CD14-positive monocyte (primary cell): ENCODE results near the gene PNMA8B. TPM values are rescaled to one million over a fixed set of nuclear protein-coding genes. Genes with fewer than 3 reads are reported as not detected.

ENCODE experiments used
- DNase-seq, 3 donors: peaks; one replicate each; pipeline ENCODE4 v3.0.0-alpha.2; 2011 to 2022
- H2AFZ ChIP-seq: 2 replicates; pipeline ENCODE4 v1.6.0; 2012; ENCODE audit warnings: mild to moderate bottlenecking, low read depth, low read length, inconsistent platforms; ENCODE audit not compliant: insufficient read depth, poor library complexity, severe bottlenecking
- H3K27ac ChIP-seq, 2 donors: 1 replicate in 1 of 2; 2 replicates in 1 of 2; pipeline ENCODE4 v1.5.1; 2012 to 2013; ENCODE audit warnings: low read length in 2 of 2, control low read depth in 1 of 2, inconsistent platforms in 1 of 2, low read depth in 1 of 2, mild to moderate bottlenecking in 1 of 2
- H3K27me3 ChIP-seq, 2 donors: one replicate each; pipeline versions ENCODE4 v1.6.0 to v1.6.1; 2011 to 2013; ENCODE audit warnings: low read length in 2 of 2; ENCODE audit not compliant: control insufficient read depth in 2 of 2, insufficient read depth in 2 of 2
- H3K36me3 ChIP-seq, 2 donors: replicated peaks in 1 of 2; 1 replicate in 1 of 2; 2 replicates in 1 of 2; pipeline versions ENCODE4 v1.5.1 to v1.6.1; 2012 to 2013; ENCODE audit warnings: low read length in 2 of 2, control low read depth in 1 of 2, inconsistent platforms in 1 of 2, mild to moderate bottlenecking in 1 of 2; ENCODE audit not compliant: insufficient read depth in 2 of 2, control insufficient read depth in 1 of 2
- H3K4me1 ChIP-seq, 2 donors: 1 replicate in 1 of 2; 2 replicates in 1 of 2; pipeline versions ENCODE4 v1.5.1 to v1.6.1; 2012 to 2013; ENCODE audit warnings: low read length in 2 of 2, control low read depth in 1 of 2, inconsistent platforms in 1 of 2, mild to moderate bottlenecking in 1 of 2, moderate library complexity in 1 of 2; ENCODE audit not compliant: insufficient read depth in 2 of 2, control insufficient read depth in 1 of 2
- H3K4me2 ChIP-seq: replicated peaks from 2 replicates; pipeline ENCODE3; 2012; ENCODE audit warnings: low read length, moderate library complexity, mild to moderate bottlenecking; ENCODE audit not compliant: poor library complexity, severe bottlenecking; ENCODE audit errors: extremely low read depth
- H3K4me3 ChIP-seq, 3 experiments: fragments of 200-600 bp in 1 of 3; sonication (generic) in 1 of 3; replicated peaks in 1 of 3; 1 replicate in 2 of 3; 2 replicates in 1 of 3; pipeline ENCODE4 v1.5.1; 2011 to 2013; ENCODE audit warnings: low read length in 3 of 3, mild to moderate bottlenecking in 3 of 3, control low read depth in 2 of 3, low read depth in 2 of 3, inconsistent platforms in 1 of 3, moderate library complexity in 1 of 3
- H3K79me2 ChIP-seq: 2 replicates; pipeline ENCODE4 v1.6.0; 2012; ENCODE audit warnings: mild to moderate bottlenecking, control low read depth, inconsistent platforms, low read length, moderate library complexity; ENCODE audit not compliant: insufficient read depth
- H3K9ac ChIP-seq: 2 replicates; pipeline ENCODE4 v1.6.0; 2017; ENCODE audit warnings: low read length, mild to moderate bottlenecking; ENCODE audit not compliant: insufficient read depth, poor library complexity, severe bottlenecking
- H3K9me3 ChIP-seq, 2 donors: replicated peaks in 1 of 2; 1 replicate in 1 of 2; 2 replicates in 1 of 2; pipeline versions ENCODE4 v1.5.1 to v1.6.1; 2012 to 2013; ENCODE audit warnings: low read length in 2 of 2, control low read depth in 1 of 2; ENCODE audit not compliant: control insufficient read depth in 1 of 2, insufficient read depth in 1 of 2
- H4K20me1 ChIP-seq: 2 replicates; pipeline ENCODE4 v1.6.0; 2012; ENCODE audit warnings: mild to moderate bottlenecking, low read length, control low read depth, moderate library complexity; ENCODE audit not compliant: insufficient read depth
- H3K27ac Mint-ChIP-seq, 7 donors: one replicate each; pipeline ENCODE4 v1.8.0; 2020; ENCODE audit warnings: mild to moderate bottlenecking in 7 of 7, mixed read lengths in 7 of 7, moderate library complexity in 6 of 7, inconsistent platforms in 2 of 7
- H3K27me3 Mint-ChIP-seq, 3 donors: one replicate each; pipeline ENCODE4 v1.8.0; 2021 to 2022; ENCODE audit warnings: low read depth in 3 of 3, mild to moderate bottlenecking in 3 of 3, mixed read lengths in 3 of 3, moderate library complexity in 3 of 3, inconsistent platforms in 1 of 3
- H3K36me3 Mint-ChIP-seq, 2 donors: one replicate each; pipeline ENCODE4 v1.8.0; 2020; ENCODE audit warnings: mixed read lengths in 2 of 2, inconsistent platforms in 1 of 2, mild to moderate bottlenecking in 1 of 2
- H3K4me1 Mint-ChIP-seq: one replicate; pipeline ENCODE4 v1.8.0; 2020; ENCODE audit warnings: mild to moderate bottlenecking, mixed read lengths
- H3K4me3 Mint-ChIP-seq, 2 donors: one replicate each; pipeline ENCODE4 v1.8.0; 2020; ENCODE audit warnings: mild to moderate bottlenecking in 2 of 2, mixed read lengths in 2 of 2, moderate library complexity in 1 of 2
- H3K9me3 Mint-ChIP-seq, 7 donors: one replicate each; pipeline ENCODE4 v1.8.0; 2020 to 2022; ENCODE audit warnings: mixed read lengths in 7 of 7, mild to moderate bottlenecking in 6 of 7, moderate library complexity in 6 of 7, inconsistent platforms in 2 of 7
- CTCF ChIP-seq: fragments of 200-600 bp; IDR thresholded peaks from one replicate; pipeline ENCODE4 v1.8.0; 2022; ENCODE audit warnings: antibody characterized with exemption, mild to moderate bottlenecking
- WGBS: methylation state at CpG from one replicate; pipeline ENCODE4 v1.1.5; 2013; ENCODE audit warnings: missing lambda C conversion rate; ENCODE audit not compliant: insufficient coverage; 5-methylcytosine and 5-hydroxymethylcytosine counted together
- intact Hi-C, 2 donors: fragments of 100-400 bp; cut with micrococcal nuclease; formaldehyde crosslinking; loops; one replicate each; pipeline versions ENCODE4 v1.15.0 to v1.15.1; 2023
- polyA plus RNA-seq, 3 donors: library from polyadenylated mRNA; depleted of rRNA in 1 of 3; unstranded in 2 of 3; stranded (reverse) in 1 of 3; fragments of 300-500 nt in 2 of 3; fragments of >200 nt in 1 of 3; fragmentation: Illumina TruSeq in 2 of 3; gene quantifications; 1 replicate in 2 of 3; 2 replicates in 1 of 3; pipeline ENCODE4 v1.2.3, GENCODE V29; 2012 to 2021

The PNMA8B gene
- polyA plus RNA-seq, 3 donors, result 0.07 to 0.16 TPM; not detected in 1

- H3K4me1 Mint-ChIP-seq, result peaks cover 10% of the 10 kb centered on the region
- Histone ChIP-seq H3K79me2 (no peaks in the 10 kb centered on the region), H3K4me1 (peaks cover 16 to 17% of the 10 kb centered on the region in 2 donors), H3K27ac (no peak overlapping the region), H3K9ac (no peak overlapping the region), H3K4me2 (no peak overlapping the region), H3K36me3 (no peaks in the 10 kb centered on the region), H3K27me3 (peaks cover 0 to 11% of the 10 kb centered on the region in 2 donors), H4K20me1 (no peaks in the 10 kb centered on the region), H2AFZ (peak overlapping the region; percentile 4), H3K4me3 (no peak overlapping the region), H3K9me3 (peaks cover 6 to 13% of the 10 kb centered on the region in 2 donors)
- WGBS, result 6% methylated on average over 12 of the region's 36 CpGs
- peaks cover 3 to 14% (median 10%) of the 10 kb centered on the region in 7 donors for H3K9me3 Mint-ChIP-seq
- intact Hi-C loops, result loop anchor here (2.0 kb wide), 2 partner anchors 111 to 119 kb away; no protein-coding TSS in a partner anchor
- H3K36me3 Mint-ChIP-seq, result peaks cover 0 to 2% of the 10 kb centered on the region in 2 donors
- no peak overlapping the region for H3K4me3 Mint-ChIP-seq
- peak overlapping the region in 2 of 7 donors; percentile 22 to 41 for H3K27ac Mint-ChIP-seq
- DNase-seq, result peak; percentile 65 to 73 (median 69)
- peaks cover 11 to 24% (median 15%) of the 10 kb centered on the region in 3 donors for H3K27me3 Mint-ChIP-seq
- TF ChIP-seq CTCF, result peak; percentile 89
Observed at GRCh38 chr19:46513461-46514236, 18.0 kb upstream of the PNMA8B start.

GRCh38 chr19:46511237-46511636, 15.6 kb upstream of the PNMA8B start:
- H3K4me2 ChIP-seq, result no peak overlapping the region
- H3K4me3 ChIP-seq, result no peak overlapping the region
- no peak overlapping the region for H3K27ac ChIP-seq
- Mint-ChIP-seq H3K27ac (no peak overlapping the region), H3K4me3 (no peak overlapping the region), H3K27me3 (peaks cover 18 to 39% (median 21%) of the 10 kb centered on the region in 3 donors), H3K4me1 (peaks cover 10% of the 10 kb centered on the region), H3K36me3 (no peaks in the 10 kb centered on the region), H3K9me3 (peaks cover 3 to 14% (median 10%) of the 10 kb centered on the region in 7 donors)
- H3K79me2 ChIP-seq, result no peaks in the 10 kb centered on the region
- H4K20me1 ChIP-seq, result no peaks in the 10 kb centered on the region
- intact Hi-C loops, result no loop called here
- H2AFZ ChIP-seq, result no peak overlapping the region
- TF ChIP-seq CTCF, result no peak
- H3K9ac ChIP-seq, result no peak overlapping the region
- peaks cover 0 to 11% of the 10 kb centered on the region in 2 donors for H3K27me3 ChIP-seq
- WGBS, result no CpG with 5 or more reads among the region's 4 CpGs
- no peak for DNase-seq
- no peaks in the 10 kb centered on the region for H3K36me3 ChIP-seq
- peaks cover 6 to 13% of the 10 kb centered on the region in 2 donors for H3K9me3 ChIP-seq
- peaks cover 16 to 17% of the 10 kb centered on the region in 2 donors for H3K4me1 ChIP-seq
